PC-3 (cell line): ENCODE data around the gene MRPS22.

Experiments
- CTCF ChIP-seq: fragments of 300-600 bp; sonication (generic); conservative IDR thresholded peaks from 2 replicates; pipeline ENCODE4 v1.5.1; 2017; ENCODE audit warnings: antibody characterized with exemption, low read depth, mild to moderate bottlenecking, low read length
- EZH2 ChIP-seq: fragments of 300-600 bp; sonication (generic); IDR thresholded peaks from one replicate; pipeline ENCODE4 v1.6.1; 2017; ENCODE audit warnings: antibody characterized with exemption, mild to moderate bottlenecking, low read length; ENCODE audit not compliant: unreplicated experiment
- EZH2phosphoT487 ChIP-seq: fragments of 300-600 bp; sonication (generic); IDR thresholded peaks from 2 replicates; pipeline ENCODE4 v1.6.1; 2018; ENCODE audit warnings: mild to moderate bottlenecking, antibody characterized with exemption, low read length, borderline replicate concordance

- TF ChIP-seq CTCF (no peak), EZH2 (no peak), EZH2phosphoT487 (no peak)
Measured at GRCh38 chr3:139361276-139361675, 17.5 kb downstream of the MRPS22 start.
